HCT116 (cell line): ENCODE results near the gene MOV10L1. TPM values are rescaled to one million over a fixed set of nuclear protein-coding genes. Genes with fewer than 3 reads are reported as not detected.

Experiments
- ATAC-seq: fragments of 200-7000 bp; cut with Tn5 transposase; 2 replicates; pipeline ENCODE4 v1.9.1; 2020; ENCODE audit warnings: mild to moderate bottlenecking, moderate library complexity
- BruUV-seq: library from RNA; stranded (reverse); fragments of 400-500 nt; replicated peaks from 2 replicates; lab custom pipeline; 2021; lab: Mats Ljungman, UMichigan
- CTCF ChIA-PET: fragments of 300-600 bp; sonication (Branson Sonifier 250); formaldehyde crosslinking; loops from one replicate; lab custom pipeline; 2021; ENCODE audit warnings: antibody characterized with exemption; lab: Charles Lee
- POLR2A ChIA-PET: fragments of 300-600, 350-600 bp; sonication (Branson Sonifier 250); formaldehyde crosslinking; loops from one replicate; lab custom pipeline; 2021; ENCODE audit warnings: antibody characterized with exemption; lab: Charles Lee
- RAD21 ChIA-PET, 2 experiments: fragments of 300-600 bp; sonication (Branson Sonifier 250); formaldehyde crosslinking; loops; one replicate each; lab custom pipeline; 2023; ENCODE audit warnings: low total read pairs in 2 of 2; ENCODE audit not compliant: uncharacterized antibody in 2 of 2, unreplicated experiment in 2 of 2, low non-redundant PET in 1 of 2; lab: Charles Lee
- DNase-seq: peaks from one replicate; pipeline ENCODE4 v3.0.0-alpha.2; 2010; ENCODE audit warnings: low read depth, low spot score
- H2AFZ ChIP-seq: fragments of 200-600 bp; shearing (Covaris generic), sonication (generic); 2 replicates; pipeline ENCODE4 v1.6.1; 2017; ENCODE audit warnings: low read depth, mixed run types, mixed read lengths, antibody characterized with exemption, low read length; ENCODE audit not compliant: poor library complexity, severe bottlenecking
- H3K27ac ChIP-seq: 2 replicates; pipeline ENCODE4 v1.5.1; 2012; ENCODE audit warnings: low read depth, low read length
- H3K27me3 ChIP-seq: fragments of 200-600 bp; sonication (generic); 2 replicates; pipeline ENCODE4 v1.6.1; 2016; ENCODE audit warnings: mixed run types, low read length, mixed read lengths; ENCODE audit not compliant: insufficient read depth
- H3K36me3 ChIP-seq, 2 experiments: fragments of 200-500 bp in 1 of 2; fragments of 200-600 bp in 1 of 2; sonication (Bioruptor generic) in 1 of 2; sonication (generic) in 1 of 2; 2 replicates each; pipeline versions ENCODE4 v1.5.1 to v1.6.1; 2014 to 2016; ENCODE audit warnings: low read length in 2 of 2, inconsistent platforms in 1 of 2, mixed read lengths in 1 of 2, mixed run types in 1 of 2; ENCODE audit not compliant: insufficient read depth in 2 of 2, control insufficient read depth in 1 of 2
- H3K4me1 ChIP-seq, 2 experiments: fragments of 200-600 bp in 1 of 2; sonication (generic) in 1 of 2; 2 replicates each; pipeline versions ENCODE4 v1.5.1 to v1.6.1; 2012 to 2017; ENCODE audit warnings: low read length in 2 of 2, inconsistent platforms in 1 of 2, mild to moderate bottlenecking in 1 of 2, mixed read lengths in 1 of 2, mixed run types in 1 of 2, moderate library complexity in 1 of 2; ENCODE audit not compliant: insufficient read depth in 2 of 2, control insufficient read depth in 1 of 2
- H3K4me2 ChIP-seq: fragments of 200-600 bp; sonication (generic); 2 replicates; pipeline ENCODE4 v1.6.1; 2017; ENCODE audit warnings: mixed run types, low read length, mixed read lengths
- H3K4me3 ChIP-seq, 2 experiments: fragments of 200-600 bp in 1 of 2; sonication (generic) in 1 of 2; replicated peaks in 1 of 2; 2 replicates each; pipeline ENCODE4 v1.5.1; 2011 to 2016; ENCODE audit warnings: low read length in 2 of 2, control low read depth in 1 of 2, low read depth in 1 of 2, mild to moderate bottlenecking in 1 of 2, mixed read lengths in 1 of 2, mixed run types in 1 of 2
- H3K79me2 ChIP-seq: fragments of 200-600 bp; sonication (generic); 2 replicates; pipeline ENCODE4 v1.6.1; 2017; ENCODE audit warnings: mild to moderate bottlenecking, mixed run types, low read length, moderate library complexity, mixed read lengths; ENCODE audit not compliant: insufficient read depth
- H3K9ac ChIP-seq: fragments of 200-600 bp; sonication (generic); 2 replicates; pipeline ENCODE4 v1.6.1; 2016; ENCODE audit warnings: low read length, mixed read lengths
- H3K9me2 ChIP-seq: fragments of 200-600 bp; sonication (generic), shearing (Covaris generic); 2 replicates; pipeline ENCODE4 v1.6.1; 2017; ENCODE audit warnings: mixed run types, mild to moderate bottlenecking, moderate library complexity; ENCODE audit not compliant: insufficient read depth
- H3K9me3 ChIP-seq, 2 experiments: fragments of 200-500 bp in 1 of 2; fragments of 200-600 bp in 1 of 2; sonication (Bioruptor generic) in 1 of 2; sonication (generic) in 1 of 2; 2 replicates each; pipeline ENCODE4 v1.6.1; 2014 to 2017; ENCODE audit warnings: low read length in 2 of 2, mixed read lengths in 2 of 2, inconsistent platforms in 1 of 2, low read depth in 1 of 2, mild to moderate bottlenecking in 1 of 2, mixed run types in 1 of 2, moderate library complexity in 1 of 2; ENCODE audit not compliant: control insufficient read depth in 1 of 2, insufficient read depth in 1 of 2
- H4K20me1 ChIP-seq: fragments of 200-600 bp; sonication (generic), shearing (Covaris generic); 2 replicates; pipeline ENCODE4 v1.6.1; 2017; ENCODE audit warnings: mixed run types, mild to moderate bottlenecking, moderate library complexity; ENCODE audit not compliant: insufficient read depth
- EZH2 ChIP-seq: fragments of 200-600 bp; sonication (generic); IDR thresholded peaks from 2 replicates; pipeline ENCODE4 v1.6.1; 2017; ENCODE audit warnings: antibody characterized with exemption, mixed run types
- FOSL1 ChIP-seq: IDR thresholded peaks from 2 replicates; pipeline ENCODE4 v1.6.1; 2012; ENCODE audit warnings: low read depth
- POLR2A ChIP-seq: IDR thresholded peaks from 2 replicates; pipeline ENCODE4 v1.7.0; 2011; ENCODE audit warnings: borderline replicate concordance; ENCODE audit not compliant: insufficient read depth, insufficient read length; ENCODE audit errors: extremely low read depth
- POLR2AphosphoS5 ChIP-seq: IDR thresholded peaks from 2 replicates; pipeline ENCODE4 v1.6.1; 2011; ENCODE audit warnings: mild to moderate bottlenecking, low read depth, low read length, moderate library complexity
- RAD21 ChIP-seq: IDR thresholded peaks from 2 replicates; pipeline ENCODE4 v1.6.1; 2012; ENCODE audit warnings: low read depth, mild to moderate bottlenecking
- REST ChIP-seq: IDR thresholded peaks from 2 replicates; pipeline ENCODE4 v1.6.1; 2012; ENCODE audit warnings: low read depth
- SRF ChIP-seq: IDR thresholded peaks from 2 replicates; pipeline ENCODE4 v1.6.1; 2012; ENCODE audit warnings: low read depth
- YY1 ChIP-seq: IDR thresholded peaks from 2 replicates; pipeline ENCODE4 v1.6.1; 2011; ENCODE audit warnings: low read length, low read depth, moderate library complexity, mild to moderate bottlenecking; ENCODE audit not compliant: insufficient replicate concordance; ENCODE audit errors: extremely low read depth
- intact Hi-C: fragments of 100-400 bp; cut with micrococcal nuclease; formaldehyde crosslinking; loops from 2 replicates; pipeline ENCODE4 v1.10.0; 2022
- total RNA-seq: library from RNA; stranded (reverse); gene quantifications from one replicate; pipeline ENCODE4 v1.2.1, GENCODE V29; 2021; ENCODE audit not compliant: unreplicated experiment
- TF ChIP-seq, protein P1 (sequence below): IDR thresholded peaks from 2 replicates; pipeline ENCODE4 v1.6.1; 2012
- TF ChIP-seq, protein P2 (sequence below): IDR thresholded peaks from 2 replicates; pipeline ENCODE4 v1.6.1; 2011; ENCODE audit warnings: mild to moderate bottlenecking, low read length, moderate library complexity; ENCODE audit not compliant: insufficient replicate concordance; ENCODE audit errors: extremely low read depth

The MOV10L1 gene
- total RNA-seq, 1 experiment from 2014 or later = not detected

DNA sequence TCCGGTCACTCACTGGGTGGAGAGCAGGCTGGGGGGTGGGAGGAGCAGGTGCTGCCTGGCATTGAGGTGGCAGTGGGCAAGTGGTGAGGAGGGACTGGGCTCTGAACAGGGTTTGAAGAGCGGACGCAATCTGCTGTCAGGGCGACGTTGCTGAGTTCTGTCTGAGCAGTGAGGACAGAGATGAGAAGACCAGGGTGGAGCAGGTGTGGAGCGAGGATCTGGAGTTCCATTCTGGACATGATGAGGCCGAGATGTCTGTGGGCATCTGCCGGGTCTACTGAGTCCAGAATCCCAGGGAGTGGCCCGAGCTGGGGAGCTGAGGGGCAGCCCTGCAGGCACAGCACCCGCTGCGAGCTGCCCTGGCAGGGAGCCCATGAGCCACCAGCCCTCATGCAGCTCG lies 2.2 kb upstream of the MOV10L1 start:
- no peak overlapping the region for H3K4me3 ChIP-seq
- no peak overlapping the region for H3K27ac ChIP-seq
- CTCF ChIA-PET = no interaction called here
- H3K9me2 ChIP-seq = no peaks in the 10 kb centered on the region
- TF ChIP-seq POLR2AphosphoS5 (no peak), EZH2 (no peak), SRF (no peak), REST (no peak), YY1 (no peak), FOSL1 (no peak), POLR2A (no peak), RAD21 (no peak)
- TF ChIP-seq, protein P1, sequence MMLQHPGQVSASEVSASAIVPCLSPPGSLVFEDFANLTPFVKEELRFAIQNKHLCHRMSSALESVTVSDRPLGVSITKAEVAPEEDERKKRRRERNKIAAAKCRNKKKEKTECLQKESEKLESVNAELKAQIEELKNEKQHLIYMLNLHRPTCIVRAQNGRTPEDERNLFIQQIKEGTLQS = no peak
- TF ChIP-seq, protein P2, sequence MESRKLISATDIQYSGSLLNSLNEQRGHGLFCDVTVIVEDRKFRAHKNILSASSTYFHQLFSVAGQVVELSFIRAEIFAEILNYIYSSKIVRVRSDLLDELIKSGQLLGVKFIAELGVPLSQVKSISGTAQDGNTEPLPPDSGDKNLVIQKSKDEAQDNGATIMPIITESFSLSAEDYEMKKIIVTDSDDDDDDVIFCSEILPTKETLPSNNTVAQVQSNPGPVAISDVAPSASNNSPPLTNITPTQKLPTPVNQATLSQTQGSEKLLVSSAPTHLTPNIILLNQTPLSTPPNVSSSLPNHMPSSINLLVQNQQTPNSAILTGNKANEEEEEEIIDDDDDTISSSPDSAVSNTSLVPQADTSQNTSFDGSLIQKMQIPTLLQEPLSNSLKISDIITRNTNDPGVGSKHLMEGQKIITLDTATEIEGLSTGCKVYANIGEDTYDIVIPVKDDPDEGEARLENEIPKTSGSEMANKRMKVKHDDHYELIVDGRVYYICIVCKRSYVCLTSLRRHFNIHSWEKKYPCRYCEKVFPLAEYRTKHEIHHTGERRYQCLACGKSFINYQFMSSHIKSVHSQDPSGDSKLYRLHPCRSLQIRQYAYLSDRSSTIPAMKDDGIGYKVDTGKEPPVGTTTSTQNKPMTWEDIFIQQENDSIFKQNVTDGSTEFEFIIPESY = no peak
- H3K27me3 ChIP-seq = no peaks in the 10 kb centered on the region
- POLR2A ChIA-PET = no interaction called here
- RAD21 ChIA-PET = no interaction called here
- no peak overlapping the region for H3K4me2 ChIP-seq
- no peak overlapping the region for H3K9ac ChIP-seq
- intact Hi-C loops = no loop called here
- peaks cover 0 to 10% of the 10 kb centered on the region in 2 experiments; a peak in 3 of 4 replicates for H3K4me1 ChIP-seq
- no peak overlapping the region for H2AFZ ChIP-seq
- no peak for DNase-seq
- H3K79me2 ChIP-seq = no peaks in the 10 kb centered on the region
- no peak for ATAC-seq
- no TSS peak for BruUV-seq
- no peaks in the 10 kb centered on the region for H3K36me3 ChIP-seq
- no peaks in the 10 kb centered on the region for H4K20me1 ChIP-seq
- peaks cover 0 to 3% of the 10 kb centered on the region in 2 experiments; a peak in 1 of 4 replicates for H3K9me3 ChIP-seq
